PC-9 (cell line): ENCODE data around the gene UNC13A.

Source experiments
- CTCF ChIP-seq: fragments of 200-600 bp; sonication (generic); conservative IDR thresholded peaks from 2 replicates; pipeline ENCODE4 v1.6.1; 2017; ENCODE audit warnings: mixed run types, antibody characterized with exemption, mild to moderate bottlenecking, moderate library complexity
- EZH2 ChIP-seq: fragments of 200-600 bp; sonication (generic); IDR thresholded peaks from 2 replicates; pipeline ENCODE4 v1.8.0; 2017; ENCODE audit warnings: antibody characterized with exemption, low read depth

- TF ChIP-seq CTCF (no peak), EZH2 (no peak)
Observed at GRCh38 chr19:17624314-17624991, 63.7 kb downstream of the UNC13A start.
